ENCODE results near the gene PPME1.

- TF ChIP-seq POLR2AphosphoS5 (IDR thresholded peaks at IDR 0.05; ENCODE audit: low read depth, low read length), result no peak
- TF ChIP-seq CTCF (IDR thresholded peaks at IDR 0.05), result no peak
- TF ChIP-seq SIN3A (IDR thresholded peaks at IDR 0.05; ENCODE audit: borderline replicate concordance, insufficient read depth, low read depth, low read length), result no peak
These were observed 34.1 kb downstream of the PPME1 start for GRCh38 chr11:74205181-74205580.
